Measurements from ENCODE around the gene SENP3.

The SENP3 gene

DNA sequence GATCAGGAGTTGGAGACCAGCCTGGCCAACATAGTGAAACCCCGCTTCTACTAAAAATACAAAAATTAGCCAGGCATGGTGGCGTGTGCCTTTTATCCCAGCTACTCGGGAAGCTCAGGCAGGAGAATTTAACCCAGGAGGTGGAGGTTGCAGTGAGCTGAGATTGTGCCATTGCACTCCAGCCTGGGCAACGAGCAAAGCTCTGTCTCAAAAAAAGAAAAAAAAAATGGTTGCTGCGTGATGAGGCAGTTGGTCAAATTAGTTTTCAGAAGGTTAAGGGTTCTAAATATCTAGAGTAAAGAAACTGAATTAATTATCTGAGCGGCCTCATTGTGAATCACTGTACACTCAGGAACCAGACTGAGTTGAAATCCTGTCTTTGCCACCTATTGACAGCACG is 14.2 kb downstream of the SENP3 start:
- no peak for DNase-seq (ENCODE audit: low spot score)
- TF ChIP-seq, protein P1, sequence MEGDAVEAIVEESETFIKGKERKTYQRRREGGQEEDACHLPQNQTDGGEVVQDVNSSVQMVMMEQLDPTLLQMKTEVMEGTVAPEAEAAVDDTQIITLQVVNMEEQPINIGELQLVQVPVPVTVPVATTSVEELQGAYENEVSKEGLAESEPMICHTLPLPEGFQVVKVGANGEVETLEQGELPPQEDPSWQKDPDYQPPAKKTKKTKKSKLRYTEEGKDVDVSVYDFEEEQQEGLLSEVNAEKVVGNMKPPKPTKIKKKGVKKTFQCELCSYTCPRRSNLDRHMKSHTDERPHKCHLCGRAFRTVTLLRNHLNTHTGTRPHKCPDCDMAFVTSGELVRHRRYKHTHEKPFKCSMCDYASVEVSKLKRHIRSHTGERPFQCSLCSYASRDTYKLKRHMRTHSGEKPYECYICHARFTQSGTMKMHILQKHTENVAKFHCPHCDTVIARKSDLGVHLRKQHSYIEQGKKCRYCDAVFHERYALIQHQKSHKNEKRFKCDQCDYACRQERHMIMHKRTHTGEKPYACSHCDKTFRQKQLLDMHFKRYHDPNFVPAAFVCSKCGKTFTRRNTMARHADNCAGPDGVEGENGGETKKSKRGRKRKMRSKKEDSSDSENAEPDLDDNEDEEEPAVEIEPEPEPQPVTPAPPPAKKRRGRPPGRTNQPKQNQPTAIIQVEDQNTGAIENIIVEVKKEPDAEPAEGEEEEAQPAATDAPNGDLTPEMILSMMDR (IDR thresholded peaks at IDR 0.05; ENCODE audit: borderline replicate concordance, control extremely low read depth, extremely low read depth, insufficient read depth, missing control alignments): no peak
- in situ Hi-C loops (cut with MboI; ENCODE audit: low sequenced_read_pairs, unreplicated experiment): no loop called here

DNA sequence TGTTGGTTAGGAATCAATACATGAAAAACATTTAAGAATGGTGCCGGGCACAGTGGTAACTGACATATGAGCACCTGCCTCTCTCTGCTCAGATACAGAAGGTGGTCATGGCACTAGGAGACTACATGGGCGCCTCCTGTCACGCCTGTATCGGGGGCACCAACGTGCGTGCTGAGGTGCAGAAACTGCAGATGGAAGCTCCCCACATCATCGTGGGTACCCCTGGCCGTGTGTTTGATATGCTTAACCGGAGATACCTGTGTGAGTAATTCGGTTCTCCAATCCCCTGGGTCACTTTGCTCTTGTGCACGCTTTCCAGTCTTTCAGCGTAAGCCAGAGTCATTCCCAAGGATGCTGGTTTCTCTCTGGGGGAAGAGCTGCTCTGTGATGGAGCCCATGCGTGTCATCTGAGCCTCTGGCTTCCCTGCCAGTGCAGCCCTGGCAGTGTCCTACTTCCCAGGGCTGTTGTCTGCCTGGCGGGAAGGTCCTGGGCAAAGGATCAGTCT is 14.8 kb downstream of the SENP3 start:
- TF ChIP-seq, protein P1 (IDR thresholded peaks at IDR 0.05; ENCODE audit: borderline replicate concordance, control extremely low read depth, extremely low read depth, insufficient read depth, missing control alignments): no peak
- no peak for DNase-seq (ENCODE audit: low spot score)
- in situ Hi-C loops (cut with MboI; ENCODE audit: low sequenced_read_pairs, unreplicated experiment): no loop called here

DNA sequence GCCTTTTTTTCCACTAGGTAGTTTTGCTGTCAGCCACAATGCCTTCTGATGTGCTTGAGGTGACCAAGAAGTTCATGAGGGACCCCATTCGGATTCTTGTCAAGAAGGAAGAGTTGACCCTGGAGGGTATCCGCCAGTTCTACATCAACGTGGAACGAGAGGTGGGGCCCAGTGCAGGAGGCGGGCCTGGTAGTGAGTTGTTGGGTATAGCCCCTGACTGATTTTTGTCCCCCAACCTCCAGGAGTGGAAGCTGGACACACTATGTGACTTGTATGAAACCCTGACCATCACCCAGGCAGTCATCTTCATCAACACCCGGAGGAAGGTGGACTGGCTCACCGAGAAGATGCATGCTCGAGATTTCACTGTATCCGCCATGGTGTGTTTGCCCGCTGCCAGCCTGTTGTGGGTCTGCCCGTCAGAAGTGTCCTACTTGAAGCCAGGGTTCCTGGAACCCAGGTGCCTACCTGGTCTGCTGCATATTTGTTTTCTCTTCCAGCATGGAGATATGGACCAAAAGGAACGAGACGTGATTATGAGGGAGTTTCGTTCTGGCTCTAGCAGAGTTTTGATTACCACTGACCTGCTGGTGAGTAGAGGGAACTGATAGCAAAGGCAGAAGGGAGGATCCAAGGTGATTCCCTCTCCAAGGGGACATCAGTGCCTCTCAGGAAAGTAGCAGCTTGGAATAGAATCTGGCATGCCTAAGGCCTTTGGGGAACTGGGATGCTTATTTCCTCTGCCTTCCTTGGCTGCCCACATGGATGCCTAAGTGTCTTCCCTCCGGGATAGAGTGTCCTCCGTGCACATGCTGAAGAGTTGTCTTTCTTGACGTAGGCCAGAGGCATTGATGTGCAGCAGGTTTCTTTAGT is 15.8 kb downstream of the SENP3 start:
- TF ChIP-seq, protein P1 (IDR thresholded peaks at IDR 0.05; ENCODE audit: borderline replicate concordance, control extremely low read depth, extremely low read depth, insufficient read depth, missing control alignments): no peak
- in situ Hi-C loops (cut with MboI; ENCODE audit: low sequenced_read_pairs, unreplicated experiment): no loop called here
- DNase-seq (ENCODE audit: low spot score): no peak

DNA sequence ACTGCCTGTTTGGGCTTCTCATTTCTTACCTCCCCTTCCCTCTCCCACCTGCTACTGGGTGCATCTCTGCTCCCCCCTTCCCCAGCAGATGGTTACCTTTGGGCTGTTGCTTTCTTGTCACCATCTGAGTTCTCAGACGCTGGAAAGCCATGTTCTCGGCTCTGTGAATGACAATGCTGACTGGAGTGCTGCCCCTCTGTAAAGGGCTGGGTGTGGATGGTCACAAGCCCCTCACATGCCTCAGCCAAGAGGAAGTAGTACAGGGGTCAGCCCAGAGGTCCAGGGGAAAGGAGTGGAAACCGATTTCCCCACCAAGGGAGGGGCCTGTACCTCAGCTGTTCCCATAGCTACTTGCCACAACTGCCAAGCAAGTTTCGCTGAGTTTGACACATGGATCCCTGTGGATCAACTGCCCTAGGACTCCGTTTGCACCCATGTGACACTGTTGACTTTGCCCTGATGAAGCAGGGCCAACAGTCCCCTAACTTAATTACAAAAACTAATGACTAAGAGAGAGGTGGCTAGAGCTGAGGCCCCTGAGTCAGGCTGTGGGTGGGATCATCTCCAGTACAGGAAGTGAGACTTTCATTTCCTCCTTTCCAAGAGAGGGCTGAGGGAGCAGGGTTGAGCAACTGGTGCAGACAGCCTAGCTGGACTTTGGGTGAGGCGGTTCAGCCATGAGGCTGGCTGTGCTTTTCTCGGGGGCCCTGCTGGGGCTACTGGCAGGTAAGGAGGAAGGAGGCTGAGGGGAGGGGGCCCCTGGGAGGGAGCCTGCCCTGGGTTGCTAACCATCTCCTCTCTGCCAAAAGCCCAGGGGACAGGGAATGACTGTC is 17.5 kb downstream of the SENP3 start, which contains the start of gene CD68:
TSS of gene CD68 (plus strand) at position 638 of the 833 bp plus-strand sequence. CDS start at position 678, 40 bp downstream.
- DNase-seq (ENCODE audit: low spot score): peak; percentile 82
- TF ChIP-seq, protein P1 (IDR thresholded peaks at IDR 0.05; ENCODE audit: borderline replicate concordance, control extremely low read depth, extremely low read depth, insufficient read depth, missing control alignments): no peak
- in situ Hi-C loops (cut with MboI; ENCODE audit: low sequenced_read_pairs, unreplicated experiment): no loop called here

DNA sequence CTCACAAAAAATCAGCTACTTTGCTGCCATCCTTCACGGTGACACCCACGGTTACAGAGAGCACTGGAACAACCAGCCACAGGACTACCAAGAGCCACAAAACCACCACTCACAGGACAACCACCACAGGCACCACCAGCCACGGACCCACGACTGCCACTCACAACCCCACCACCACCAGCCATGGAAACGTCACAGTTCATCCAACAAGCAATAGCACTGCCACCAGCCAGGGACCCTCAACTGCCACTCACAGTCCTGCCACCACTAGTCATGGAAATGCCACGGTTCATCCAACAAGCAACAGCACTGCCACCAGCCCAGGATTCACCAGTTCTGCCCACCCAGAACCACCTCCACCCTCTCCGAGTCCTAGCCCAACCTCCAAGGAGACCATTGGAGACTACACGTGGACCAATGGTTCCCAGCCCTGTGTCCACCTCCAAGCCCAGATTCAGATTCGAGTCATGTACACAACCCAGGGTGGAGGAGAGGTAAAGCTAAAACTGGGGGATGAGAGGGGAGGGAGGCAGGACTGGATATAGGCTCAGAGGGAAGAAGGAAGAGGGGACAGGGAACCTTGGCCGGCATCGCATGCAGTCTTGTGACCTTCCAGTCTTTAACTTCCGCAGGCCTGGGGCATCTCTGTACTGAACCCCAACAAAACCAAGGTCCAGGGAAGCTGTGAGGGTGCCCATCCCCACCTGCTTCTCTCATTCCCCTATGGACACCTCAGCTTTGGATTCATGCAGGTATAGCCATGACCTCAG is 18.3 kb downstream of the SENP3 start:
- TF ChIP-seq, protein P1 (IDR thresholded peaks at IDR 0.05; ENCODE audit: borderline replicate concordance, control extremely low read depth, extremely low read depth, insufficient read depth, missing control alignments): no peak
- in situ Hi-C loops (cut with MboI; ENCODE audit: low sequenced_read_pairs, unreplicated experiment): no loop called here
- no peak for DNase-seq (ENCODE audit: low spot score)

All from GM13976 (cell line).